ENCODE results near the gene PRPSAP2. TPM values are rescaled to one million over a fixed set of nuclear protein-coding genes. Genes with fewer than 3 reads are reported as not detected.

Gene PRPSAP2
- polyA plus RNA-seq, 1 donor from 2014 or later: 358 TPM

GRCh38 chr17:18920911-18921441 is 63.0 kb downstream of the PRPSAP2 start:
- Histone ChIP-seq H3K36me3 (ENCODE audit: insufficient read depth, low read length) (no peaks in the 10 kb centered on the region), H2AFZ (ENCODE audit: low read depth, low read length) (no peak overlapping the region), H3K4me2 (ENCODE audit: low read length) (no peak overlapping the region), H3K9me2 (ENCODE audit: insufficient read depth, low read length) (no peaks in the 10 kb centered on the region), H3K79me2 (replicated peaks; ENCODE audit: insufficient read depth, low read length) (peaks cover 8% of the 10 kb centered on the region), H3K27ac (ENCODE audit: low read length) (no peak overlapping the region), H4K20me1 (ENCODE audit: insufficient read depth) (no peaks in the 10 kb centered on the region), H3K27me3 (ENCODE audit: insufficient read depth, low read depth, low read length) (no peaks in the 10 kb centered on the region), H3K4me3 (ENCODE audit: low read length) (no peak overlapping the region), H3K9me3 (ENCODE audit: low read length) (no peaks in the 10 kb centered on the region), H3K9ac (ENCODE audit: low read length) (no peak overlapping the region), H3F3A (ENCODE audit: insufficient read depth, low read length, poor library complexity, severe bottlenecking) (no peaks in the 10 kb centered on the region)
- no peak for TF ChIP-seq SMC3 (conservative IDR thresholded peaks at IDR 0.05; ENCODE audit: poor library complexity)
- no peak for TF ChIP-seq RAD21 (conservative IDR thresholded peaks at IDR 0.05)
- TF ChIP-seq EZH2 (IDR thresholded peaks at IDR 0.05; ENCODE audit: borderline replicate concordance, insufficient read depth, low read length, poor library complexity, severe bottlenecking): no peak
- TF ChIP-seq EP300 (conservative IDR thresholded peaks at IDR 0.05; ENCODE audit: poor library complexity, severe bottlenecking): no peak
- no peak for TF ChIP-seq POLR2AphosphoS5 (IDR thresholded peaks at IDR 0.05)
- TF ChIP-seq TAF1 (IDR thresholded peaks at IDR 0.05; ENCODE audit: low read depth): no peak
- TF ChIP-seq MXI1 (conservative IDR thresholded peaks at IDR 0.05; ENCODE audit: poor library complexity, severe bottlenecking): no peak
- TF ChIP-seq REST (IDR thresholded peaks at IDR 0.05; ENCODE audit: borderline replicate concordance): no peak
- TF ChIP-seq CTCF (IDR thresholded peaks at IDR 0.05; ENCODE audit: poor library complexity, severe bottlenecking): no peak

- TF ChIP-seq MXI1 (conservative IDR thresholded peaks at IDR 0.05; ENCODE audit: poor library complexity, severe bottlenecking) (no peak), RAD21 (conservative IDR thresholded peaks at IDR 0.05) (no peak)
- Histone ChIP-seq H3K9me3 (ENCODE audit: low read length) (no peaks in the 10 kb centered on the region), H3K27ac (ENCODE audit: low read length) (no peak overlapping the region)
Observed at GRCh38 chr17:18921485-18921884, 63.6 kb downstream of the PRPSAP2 start.

More at GRCh38 chr17:18921485-18921884, 63.6 kb downstream of the PRPSAP2 start:
- Histone ChIP-seq H3K36me3 (ENCODE audit: insufficient read depth, low read length) (no peaks in the 10 kb centered on the region), H3K4me2 (ENCODE audit: low read length) (no peak overlapping the region), H2AFZ (ENCODE audit: low read depth, low read length) (no peak overlapping the region), H3K79me2 (replicated peaks; ENCODE audit: insufficient read depth, low read length) (peaks cover 8% of the 10 kb centered on the region), H3K9ac (ENCODE audit: low read length) (no peak overlapping the region), H3K27me3 (ENCODE audit: insufficient read depth, low read depth, low read length) (no peaks in the 10 kb centered on the region), H4K20me1 (ENCODE audit: insufficient read depth) (no peaks in the 10 kb centered on the region), H3F3A (ENCODE audit: insufficient read depth, low read length, poor library complexity, severe bottlenecking) (no peaks in the 10 kb centered on the region), H3K4me3 (ENCODE audit: low read length) (no peak overlapping the region), H3K9me2 (ENCODE audit: insufficient read depth, low read length) (no peaks in the 10 kb centered on the region)

All from neural cell (in vitro differentiated cells).